Gastrocnemius medialis (tissue), 4 donors: Measurements from ENCODE around the gene TDRD15.

Source experiments
- CTCF ChIP-seq, 5 experiments: fragments of 450-650 bp in 3 of 5; fragments of 200-600 bp in 2 of 5; sonication (generic) in 2 of 5; IDR thresholded peaks in 4 of 5; conservative IDR thresholded peaks in 1 of 5; 1 replicate in 4 of 5; 2 replicates in 1 of 5; pipeline ENCODE4 v1.5.1; 2016 to 2019; ENCODE audit warnings: antibody characterized with exemption in 5 of 5, mild to moderate bottlenecking in 3 of 5, moderate library complexity in 3 of 5
- POLR2A ChIP-seq, 2 donors: fragments of 450-650 bp; IDR thresholded peaks; one replicate each; pipeline ENCODE4 v1.6.1; 2017; ENCODE audit warnings: antibody characterized with exemption in 2 of 2, mild to moderate bottlenecking in 2 of 2, moderate library complexity in 2 of 2

- TF ChIP-seq CTCF (IDR thresholded peaks at IDR 0.05 in 4 of 5, conservative IDR thresholded peaks at IDR 0.05 in 1 of 5) (no peak), POLR2A (IDR thresholded peaks at IDR 0.05) (no peak)
These were observed 22.9 kb downstream of the TDRD15 start for GRCh38 chr2:21146638-21147037.
